HTR-8/SVneo (cell line): ENCODE measurements around the gene PLEKHO1.
"Not testable (repeated sequence)": the region's sequence is repeated elsewhere in the genome, so short reads cannot be mapped to it uniquely, and the experiment has no call there.

Source experiments
- DNase-seq: peaks from one replicate; pipeline ENCODE4 v3.0.0; 2011; ENCODE audit warnings: low spot score, mixed read lengths; ENCODE audit not compliant: insufficient read length
- FAIRE-seq: peaks from 2 replicates; lab custom pipeline; 2011; peaks lifted over from hg19 to GRCh38; lab: Jason Lieb, UNC

Gene PLEKHO1

DNA sequence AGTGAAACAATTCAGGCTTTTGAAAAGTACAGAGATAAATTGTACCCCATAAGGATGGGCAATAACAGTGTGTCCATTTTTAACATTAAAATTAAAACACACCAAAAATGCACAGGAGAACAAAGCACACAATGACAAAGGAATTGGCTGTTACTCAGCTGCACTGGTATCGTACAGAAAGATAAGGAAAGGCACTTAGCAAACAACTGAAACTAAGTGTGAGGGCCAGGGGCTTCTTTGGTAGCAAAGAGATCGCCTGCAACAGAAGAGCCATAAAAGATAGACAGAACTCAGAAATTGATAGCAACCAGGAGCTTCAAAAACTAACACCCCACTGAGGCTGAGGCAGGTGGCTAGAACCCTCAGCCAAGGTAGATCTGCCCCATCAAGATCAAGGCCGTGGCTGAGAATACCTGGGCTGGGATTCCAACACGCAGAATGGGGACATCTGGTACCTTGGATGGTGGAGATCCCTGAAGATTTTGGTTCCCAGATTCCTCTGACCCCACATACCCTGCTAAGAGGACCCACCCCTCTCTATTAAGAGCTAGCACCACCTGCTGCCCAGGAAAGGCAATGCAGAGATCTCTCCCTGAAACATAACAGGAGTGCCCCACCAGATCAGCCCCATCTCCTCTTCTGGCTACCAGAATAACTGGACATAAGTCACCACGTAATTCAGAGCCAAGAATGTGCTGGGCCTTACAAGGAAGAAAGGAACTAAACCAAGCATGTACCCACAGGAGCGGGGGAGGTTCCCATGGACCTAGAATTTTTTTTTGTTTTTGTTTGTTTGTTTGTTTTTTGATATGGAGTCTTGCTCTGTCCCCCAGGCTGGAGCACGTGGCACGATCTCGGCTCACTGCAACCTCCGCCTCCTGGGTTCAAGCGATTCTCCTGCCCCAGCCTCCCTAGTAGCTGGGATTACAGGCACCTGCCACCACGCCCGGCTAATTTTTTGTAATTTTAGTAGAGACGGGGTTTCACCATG lies 16.2 kb downstream of the PLEKHO1 start:
- FAIRE-seq (no peak), DNase-seq (no peak)

GRCh38 chr1:150168960-150169601 lies 19.4 kb downstream of the PLEKHO1 start:
- DNase-seq, result peak; percentile 70
- FAIRE-seq, result no peak

GRCh38 chr1:150171801-150172200 lies 22.1 kb downstream of the PLEKHO1 start:
- no peak for DNase-seq

DNA sequence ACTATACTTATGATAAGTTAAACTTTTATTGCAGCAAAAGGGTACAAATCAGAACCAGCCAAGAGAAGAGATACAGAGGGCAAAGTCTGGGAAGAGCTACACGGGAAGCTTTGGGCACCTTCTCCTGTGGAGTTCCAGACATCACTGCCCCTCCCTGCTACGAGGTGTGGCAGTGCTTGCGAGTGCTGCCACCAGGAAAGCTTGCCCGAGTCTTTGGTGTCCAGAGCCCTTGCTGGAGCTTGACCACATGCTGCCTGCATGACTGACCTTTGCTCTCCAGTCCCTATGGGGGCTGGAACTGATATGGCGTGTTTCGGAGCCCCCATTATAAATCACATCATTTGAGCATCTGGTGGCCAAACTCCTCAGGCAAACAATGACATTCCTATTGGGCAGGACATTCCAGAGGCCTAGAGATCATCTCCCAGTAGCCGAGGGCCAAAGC lies 23.4 kb downstream of the PLEKHO1 start:
- no peak for DNase-seq
- no peak for FAIRE-seq

More at GRCh38 chr1:150171801-150172200, 22.1 kb downstream of the PLEKHO1 start:
- FAIRE-seq, result no peak

- DNase-seq (no peak), FAIRE-seq (no peak)
Observed at GRCh38 chr1:150176593-150176992, 26.9 kb downstream of the PLEKHO1 start.

DNA sequence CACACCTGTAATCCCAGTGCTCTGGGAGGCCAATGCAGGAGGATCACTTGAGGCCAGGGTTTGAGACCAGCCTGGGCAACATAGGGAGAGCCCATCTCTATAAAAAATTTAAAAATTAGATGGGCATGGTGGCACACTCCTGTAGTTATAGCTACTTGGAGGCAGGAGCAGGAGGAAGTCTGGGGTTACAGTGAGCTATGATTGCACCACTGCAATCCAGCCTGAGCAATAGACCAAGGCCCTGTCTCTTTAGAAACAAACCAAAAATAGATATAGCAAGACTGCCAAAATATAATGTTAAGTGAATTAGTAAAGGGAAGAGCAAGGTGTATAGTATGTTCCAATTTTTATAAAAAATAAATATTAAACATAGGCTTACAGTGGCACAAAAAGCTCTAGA lies 28.8 kb downstream of the PLEKHO1 start:
- no peak for FAIRE-seq
- no peak for DNase-seq

DNA sequence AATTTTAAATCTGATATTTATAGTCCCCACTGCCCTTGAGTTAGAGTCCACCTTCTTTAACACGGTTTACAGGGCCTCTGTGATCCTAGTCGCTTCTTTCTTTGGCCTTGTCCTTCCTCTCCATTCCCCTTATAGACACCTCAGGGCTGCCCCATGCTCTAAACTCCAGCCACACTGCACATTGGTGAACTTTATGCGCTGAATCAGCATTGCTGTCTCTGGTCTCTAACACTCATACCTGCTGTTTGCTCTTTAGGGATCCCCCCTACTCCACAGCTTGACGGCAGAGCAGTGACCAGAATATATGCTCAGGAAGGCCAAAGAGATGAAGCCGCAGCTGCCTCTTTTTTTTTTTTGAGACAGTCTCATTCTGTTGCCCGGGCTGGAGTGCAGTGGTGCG lies 30.2 kb downstream of the PLEKHO1 start:
- FAIRE-seq (no peak), DNase-seq (no peak)

DNA sequence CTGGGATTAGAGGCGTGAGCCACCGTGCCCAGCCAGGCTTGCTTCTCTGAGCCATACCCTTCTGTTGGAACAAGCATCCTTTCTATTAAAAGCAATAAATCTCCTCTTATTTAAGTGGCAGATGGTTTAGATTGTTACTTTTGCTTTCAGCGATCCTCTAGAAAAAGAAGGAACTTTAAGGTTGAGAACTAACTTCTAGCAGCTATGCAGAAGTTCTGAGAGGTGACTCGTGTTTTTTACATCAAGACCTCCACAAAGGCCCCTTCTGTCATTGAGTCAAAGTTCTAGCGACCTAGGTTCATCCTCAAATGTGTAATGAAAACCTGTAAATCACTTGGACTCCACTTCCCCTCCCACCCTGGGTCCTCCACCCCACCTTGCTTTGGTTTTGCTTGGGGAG lies 30.8 kb downstream of the PLEKHO1 start:
- FAIRE-seq, result no peak

GRCh38 chr1:150182247-150182646 lies 32.5 kb downstream of the PLEKHO1 start:
- no peak for DNase-seq
- FAIRE-seq, result no peak

More for the DNA sequence above, 30.8 kb downstream of the PLEKHO1 start:
- no peak for DNase-seq

DNA sequence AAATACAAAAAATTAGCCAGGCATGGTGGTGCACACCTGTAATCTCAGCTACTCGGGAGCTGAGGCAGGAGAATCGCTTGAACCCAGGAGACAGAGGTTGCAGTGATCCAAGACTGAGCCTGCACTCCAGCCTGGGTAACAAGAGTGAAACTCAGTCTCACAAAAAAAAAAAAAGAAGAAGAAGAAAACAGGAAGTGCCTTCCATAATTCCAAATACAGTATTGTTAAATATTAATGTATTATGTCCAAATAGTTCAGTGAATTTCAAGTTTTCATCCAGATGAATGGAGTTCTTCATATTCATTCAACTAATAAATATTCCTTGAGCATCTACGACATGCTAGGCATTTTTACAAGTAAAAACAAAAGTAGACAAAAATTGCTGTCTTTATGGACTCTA lies 33.3 kb downstream of the PLEKHO1 start:
- DNase-seq (no peak), FAIRE-seq (no peak)

- DNase-seq (no peak), FAIRE-seq (no peak)
Observed at GRCh38 chr1:150185481-150185880, 35.8 kb downstream of the PLEKHO1 start.

DNA sequence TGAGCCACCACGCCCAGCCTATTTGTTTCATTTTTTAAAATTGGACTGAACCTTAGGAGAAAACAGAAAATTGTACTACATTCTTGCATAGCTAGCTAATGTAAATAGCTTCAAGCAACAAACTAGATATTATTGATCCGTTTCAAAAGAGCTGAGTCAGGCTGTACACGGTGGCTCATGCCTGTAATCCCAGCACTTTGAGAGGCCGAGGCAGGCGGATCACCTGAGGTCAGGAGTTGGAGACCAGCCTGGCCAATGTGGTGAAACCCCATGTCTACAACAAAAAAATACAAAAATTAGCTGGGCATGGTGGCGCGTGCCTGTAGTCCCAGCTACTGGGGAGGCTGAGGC lies 36.7 kb downstream of the PLEKHO1 start:
- FAIRE-seq, DNase-seq: not testable (repeated sequence)

- FAIRE-seq (no peak), DNase-seq (peak; percentile 46)
Observed at GRCh38 chr1:150186789-150187559, 37.3 kb downstream of the PLEKHO1 start.

GRCh38 chr1:150187560-150187931 lies 37.8 kb downstream of the PLEKHO1 start:
- no peak for FAIRE-seq
- no peak for DNase-seq

GRCh38 chr1:150192012-150192411 lies 42.3 kb downstream of the PLEKHO1 start:
- no peak for FAIRE-seq
- DNase-seq, result peak; percentile 63

- DNase-seq, result no peak
- no peak for FAIRE-seq
Observed at GRCh38 chr1:150194381-150195031, 44.8 kb downstream of the PLEKHO1 start.

DNA sequence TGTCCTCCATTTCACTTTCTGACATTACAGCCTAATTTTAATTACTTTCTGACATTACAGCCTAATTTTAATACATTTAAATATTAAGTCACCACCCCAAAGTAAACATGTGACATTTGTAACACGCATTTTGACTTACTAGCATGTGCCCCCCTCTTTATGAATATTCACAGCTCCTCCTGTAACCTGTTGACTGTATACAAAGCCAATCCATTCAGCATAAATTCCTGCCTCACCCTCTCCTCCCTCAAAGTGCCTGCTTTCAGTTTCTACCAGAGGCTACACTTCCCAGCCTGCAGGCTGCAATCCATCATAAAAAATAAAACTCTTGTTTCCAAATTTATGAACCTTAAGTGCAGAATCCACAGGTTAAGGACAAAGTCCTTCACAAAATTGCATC lies 46.7 kb downstream of the PLEKHO1 start:
- no peak for DNase-seq
- no peak for FAIRE-seq

GRCh38 chr1:150207281-150207971 lies 57.7 kb downstream of the PLEKHO1 start:
- DNase-seq (no peak), FAIRE-seq (no peak)

DNA sequence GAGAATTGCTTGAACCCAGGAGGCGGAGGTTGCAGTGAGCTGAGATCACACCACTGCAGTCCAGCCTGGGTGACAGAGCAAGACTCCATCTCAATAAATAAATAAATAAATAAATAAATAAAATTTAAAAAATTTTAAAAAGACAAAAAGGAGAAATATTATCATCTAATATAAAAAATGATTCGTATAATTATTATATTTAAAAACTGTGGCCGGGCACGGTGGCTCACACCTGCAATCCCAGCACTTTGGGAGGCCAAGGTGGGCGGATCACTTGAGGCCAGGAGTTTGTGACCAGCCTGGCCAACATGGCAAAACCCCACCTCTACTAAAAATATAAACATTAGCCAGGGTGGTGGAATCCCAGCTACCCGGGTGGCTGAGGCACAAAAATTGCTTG lies 58.7 kb downstream of the PLEKHO1 start:
- FAIRE-seq, DNase-seq: not testable (repeated sequence)
